ENCODE results near the gene TTC33.

Gene TTC33

DNA sequence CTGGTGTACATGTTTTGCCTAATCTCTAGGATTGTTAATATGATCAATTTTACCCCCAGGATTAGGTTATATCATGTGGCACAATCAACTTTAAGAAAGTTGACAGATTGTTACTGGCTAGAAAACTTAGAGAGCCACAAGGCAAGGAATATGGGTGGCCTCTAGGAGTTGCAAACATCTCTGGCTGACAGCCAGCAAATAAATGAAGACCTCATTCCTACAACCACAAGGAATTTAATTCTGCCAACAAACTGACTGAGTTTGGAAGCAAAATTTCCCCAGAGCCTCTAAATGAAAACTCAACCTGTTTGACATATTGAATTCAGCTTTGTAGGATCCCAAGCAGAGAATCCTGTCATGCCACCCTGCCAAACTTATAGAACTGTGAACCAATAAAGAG lies 272.4 kb downstream of the TTC33 start:
- DNase-seq (ENCODE audit: low spot score) = no peak

DNA sequence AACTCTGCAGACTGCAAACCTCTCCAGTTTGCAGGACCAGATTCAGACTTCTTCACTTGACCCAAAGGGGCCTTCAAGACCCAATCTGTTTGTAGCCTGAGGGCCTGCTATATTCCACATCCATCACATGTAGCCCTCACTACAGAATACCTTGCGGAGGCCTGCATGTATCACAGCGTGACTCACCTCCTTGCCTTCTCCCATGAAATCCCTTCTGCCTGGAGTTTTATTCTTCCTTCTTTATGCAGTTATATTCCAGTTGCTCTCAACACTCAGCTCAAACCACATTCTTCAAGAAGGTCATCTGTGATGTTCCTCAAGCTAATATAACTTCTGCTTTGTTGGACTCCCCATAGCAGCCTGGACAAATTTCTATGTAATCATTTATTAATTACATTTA lies 274.5 kb downstream of the TTC33 start:
- DNase-seq (ENCODE audit: low spot score) = no peak

DNA sequence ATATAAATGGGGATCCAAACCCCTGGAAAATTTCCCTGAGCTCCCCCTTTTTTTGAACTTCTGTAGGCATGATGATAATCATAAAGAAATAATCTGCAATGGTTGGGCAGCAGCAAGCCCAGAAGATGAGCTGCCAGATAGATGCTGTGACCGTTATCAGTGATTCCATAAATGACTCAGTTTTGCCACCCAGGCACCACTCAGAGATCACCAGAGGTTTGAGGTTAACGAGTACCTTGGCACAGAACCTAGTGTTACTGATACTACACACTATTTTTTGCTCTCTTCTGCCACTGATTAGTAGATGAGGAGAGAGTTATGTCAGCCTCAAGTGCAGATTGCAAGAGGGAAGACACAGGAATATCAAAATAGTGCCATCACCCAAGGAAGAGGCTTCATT lies 275.4 kb downstream of the TTC33 start:
- DNase-seq (ENCODE audit: low spot score) = no peak

DNA sequence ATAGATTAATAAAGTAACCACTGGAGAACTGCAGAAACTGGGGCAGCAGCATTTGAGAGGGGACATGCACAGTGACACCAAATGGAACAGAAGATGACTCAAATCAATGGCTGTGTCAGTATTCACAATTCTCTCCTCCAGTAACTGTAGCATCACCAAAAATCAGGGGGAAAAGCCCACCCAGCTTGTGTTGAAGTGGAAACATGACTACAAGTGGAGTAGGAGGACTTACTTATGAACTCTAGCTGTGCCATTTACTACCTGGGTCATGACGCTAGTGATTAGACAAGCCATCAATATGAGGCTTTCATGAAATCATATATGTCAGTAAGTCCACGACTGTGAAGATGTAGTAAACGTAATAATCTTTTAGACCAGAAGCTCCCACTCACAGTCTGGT lies 275.8 kb downstream of the TTC33 start:
- DNase-seq (ENCODE audit: low spot score) = no peak

DNA sequence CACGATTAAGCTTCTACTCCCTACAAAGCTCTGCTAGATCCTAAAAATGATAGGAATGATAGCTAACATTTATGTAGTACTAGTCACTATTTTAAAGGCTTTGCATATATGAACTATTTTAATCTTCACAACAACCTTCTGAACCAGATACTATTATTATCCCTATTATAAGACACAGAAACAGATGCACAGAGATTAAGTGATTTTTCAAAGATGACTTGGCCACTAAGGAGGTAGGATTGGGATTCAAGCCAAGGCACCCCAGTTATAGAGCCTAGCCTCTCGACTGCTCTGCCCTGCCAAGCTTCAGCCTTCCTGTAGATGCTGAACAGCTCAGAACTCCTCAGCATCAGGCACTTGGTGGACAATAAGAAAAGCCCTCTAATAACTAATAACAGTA lies 277.0 kb downstream of the TTC33 start:
- DNase-seq (ENCODE audit: low spot score) = no peak

DNA sequence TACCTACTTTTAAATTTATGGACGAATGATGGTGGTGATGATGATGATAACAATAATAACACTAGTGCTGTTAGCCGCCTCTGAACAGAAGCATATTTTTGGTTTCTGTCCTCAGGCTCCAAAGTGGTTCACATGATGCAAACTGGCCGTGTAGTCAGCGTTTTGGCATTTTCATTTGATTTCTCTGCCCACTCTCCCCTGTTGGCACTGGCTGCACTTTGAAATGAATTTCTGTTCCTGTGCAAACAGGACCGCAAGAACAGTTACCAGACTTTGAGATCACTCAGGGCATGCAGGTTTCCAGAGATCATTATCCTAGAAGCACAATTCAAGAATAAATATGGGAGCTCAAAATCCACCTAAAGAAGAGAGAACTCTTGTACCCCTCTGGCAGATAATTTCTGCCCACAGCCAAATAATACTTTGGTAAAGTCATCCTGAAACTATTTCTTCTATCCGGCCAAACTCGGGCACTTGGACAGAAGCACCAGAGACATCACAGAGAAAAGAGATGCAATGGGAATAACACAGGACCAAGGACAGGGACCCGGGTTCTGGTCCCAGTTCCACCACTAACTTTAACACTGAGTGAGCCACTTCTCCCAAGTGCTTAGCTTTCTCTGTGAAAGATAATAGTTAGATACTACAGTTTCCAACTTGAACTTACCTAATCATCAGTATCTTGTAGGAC lies 277.8 kb downstream of the TTC33 start:
- no peak for DNase-seq (ENCODE audit: low spot score)

DNA sequence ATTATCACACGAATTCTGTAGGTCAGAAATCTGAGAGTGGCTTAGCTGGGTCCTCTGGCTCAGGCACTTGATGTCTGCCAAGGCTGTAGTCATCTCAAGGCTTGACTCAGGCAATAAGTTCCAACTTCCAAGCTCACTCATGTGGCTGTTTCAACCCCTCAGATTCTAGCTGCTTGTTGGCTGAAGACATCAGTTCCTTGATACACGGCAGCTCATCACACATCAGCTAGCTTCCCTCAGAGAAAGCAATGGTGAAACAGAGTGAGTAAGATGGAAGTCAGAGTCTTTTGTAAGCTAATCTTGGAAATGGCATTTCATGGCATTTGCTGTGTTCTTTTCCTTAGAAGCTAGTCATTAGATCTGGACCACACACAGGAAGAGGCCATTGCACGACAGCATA lies 280.2 kb downstream of the TTC33 start:
- DNase-seq (ENCODE audit: low spot score) = no peak

DNA sequence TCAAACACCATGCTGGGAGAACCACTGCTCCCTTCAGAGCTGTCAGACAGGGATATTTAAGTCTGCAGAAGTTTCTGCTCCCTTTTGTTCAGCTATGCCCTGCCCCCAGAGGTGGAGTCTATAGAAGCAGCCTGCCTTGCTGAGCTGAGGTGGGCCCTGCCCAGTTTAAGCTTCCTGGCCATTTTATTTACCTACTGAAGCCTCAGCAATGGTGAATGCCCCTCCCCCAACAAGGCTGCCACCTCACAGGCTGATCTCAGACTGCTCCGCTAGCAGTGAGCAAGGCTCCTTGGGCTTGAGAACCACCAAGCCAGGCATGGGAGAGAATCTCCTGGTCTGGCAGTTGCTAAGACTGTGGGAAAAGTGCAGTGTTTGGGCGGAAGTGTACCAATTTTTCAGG lies 281.5 kb downstream of the TTC33 start:
- no peak for DNase-seq (ENCODE audit: low spot score)

DNA sequence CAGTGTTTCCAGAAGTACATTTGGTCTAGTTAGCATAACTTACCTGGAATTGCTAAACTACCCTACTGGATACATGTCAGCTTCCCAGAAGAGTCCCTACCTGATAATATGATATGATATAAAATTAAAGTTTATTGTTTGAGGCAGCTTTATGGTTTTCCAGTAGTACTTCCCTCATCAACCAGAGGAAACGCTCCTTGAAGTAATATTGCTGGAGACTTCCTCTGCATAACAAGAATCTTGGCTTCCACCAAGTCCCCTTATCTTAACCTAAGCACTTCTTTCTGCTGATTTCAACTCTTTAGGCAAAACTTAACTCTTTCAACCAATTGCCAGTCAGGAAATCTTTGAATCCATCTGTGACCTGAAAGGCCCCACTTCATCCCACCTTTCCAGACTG lies 290.3 kb downstream of the TTC33 start:
- DNase-seq (ENCODE audit: low spot score) = no peak

DNA sequence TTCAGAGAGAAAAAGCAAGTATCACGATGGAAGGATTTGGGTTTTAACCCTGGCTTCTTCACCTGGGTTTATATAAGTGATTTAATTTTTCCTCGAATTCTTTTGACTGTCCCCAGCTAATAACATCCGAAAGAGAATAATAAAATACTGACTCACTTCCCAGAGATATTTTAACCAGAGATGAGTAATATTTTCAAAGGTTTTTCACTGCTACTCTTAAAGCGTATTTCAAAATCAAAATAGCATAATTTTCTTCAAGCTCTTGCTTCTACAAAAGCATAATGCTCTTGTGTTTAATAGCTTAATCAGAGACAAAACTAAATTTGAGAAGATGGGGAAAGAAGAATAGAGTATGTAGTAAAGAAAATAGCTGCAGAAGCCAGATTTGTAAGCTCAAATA lies 291.2 kb downstream of the TTC33 start:
- no peak for DNase-seq (ENCODE audit: low spot score)

Data from HuH-7.5 (cell line).